ENCODE data around the gene CLIC1.
A peak's percentile ranks its signal among the peaks of the same experiment; 100 is the strongest.

CLIC1 gene

DNA sequence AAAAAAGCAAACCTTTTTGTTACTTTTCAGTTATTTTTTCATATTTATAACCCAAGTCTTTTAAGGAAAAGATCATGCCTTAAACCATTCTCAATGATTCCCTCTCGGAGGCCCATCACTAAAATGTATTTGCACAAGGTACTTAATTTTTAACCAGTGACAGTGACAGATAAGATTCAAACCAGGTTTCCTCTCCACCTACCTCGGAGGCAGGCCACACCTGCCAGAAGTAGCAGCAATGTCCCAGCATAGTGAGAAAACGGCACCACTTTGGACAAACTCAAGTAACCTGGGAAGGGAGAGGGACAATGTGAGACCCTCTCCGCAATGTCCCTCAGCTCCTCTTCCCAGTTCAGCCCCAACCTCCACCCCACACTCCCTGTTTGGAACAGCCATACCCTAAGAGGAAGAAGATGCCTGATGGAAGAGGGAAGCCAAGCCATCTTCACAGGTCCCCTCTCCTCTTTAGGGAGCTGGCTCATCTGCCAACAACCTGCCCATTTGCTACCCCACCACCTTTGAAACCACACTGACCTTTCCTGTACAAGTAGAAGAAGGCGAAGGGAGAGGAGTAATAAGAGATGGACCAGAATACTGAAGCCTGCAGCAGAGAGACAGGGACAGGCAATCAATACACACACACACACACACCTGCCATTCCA, 35.5 kb downstream of the CLIC1 start:
- no peak for DNase-seq

DNA sequence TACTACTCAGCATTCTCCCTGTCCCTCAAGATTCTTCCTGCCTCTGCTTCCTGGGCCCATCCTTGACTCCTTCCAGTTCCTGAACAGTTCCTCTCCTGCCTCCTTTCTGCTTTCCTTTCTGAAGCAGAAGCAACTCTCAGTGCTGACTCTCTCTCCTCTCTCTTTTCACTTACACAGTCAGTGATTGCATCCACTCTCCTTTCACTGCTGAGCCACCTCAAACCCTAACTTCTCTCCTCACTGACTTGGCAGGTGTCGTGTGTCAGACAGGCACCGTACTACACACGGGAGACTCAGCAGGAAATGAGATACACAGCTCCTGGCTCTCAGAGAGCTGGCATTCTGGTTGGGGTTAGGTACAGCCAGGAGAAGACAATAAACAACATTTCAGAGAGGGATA, 38.8 kb downstream of the CLIC1 start:
- DNase-seq, result no peak

DNA sequence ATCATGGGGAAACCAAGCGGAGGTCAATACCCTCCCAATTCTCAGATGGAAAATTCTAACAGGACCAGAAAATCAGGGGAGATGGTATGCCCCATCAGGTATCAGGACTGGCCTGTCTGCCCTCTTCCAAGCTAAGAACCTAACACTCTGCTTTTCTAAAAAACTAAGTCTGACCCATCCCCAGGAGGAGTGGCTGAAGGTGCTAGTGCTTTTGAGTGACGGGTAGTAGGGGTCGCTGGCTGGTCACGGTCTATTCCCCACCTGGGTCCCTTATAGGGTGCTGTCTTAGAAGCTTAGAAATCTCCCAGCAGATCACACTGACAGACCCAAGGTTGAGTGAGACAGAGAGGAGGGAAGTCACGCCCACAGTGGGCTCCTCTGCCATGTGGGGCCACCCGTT, 42.8 kb downstream of the CLIC1 start:
- DNase-seq, result no peak

DNA sequence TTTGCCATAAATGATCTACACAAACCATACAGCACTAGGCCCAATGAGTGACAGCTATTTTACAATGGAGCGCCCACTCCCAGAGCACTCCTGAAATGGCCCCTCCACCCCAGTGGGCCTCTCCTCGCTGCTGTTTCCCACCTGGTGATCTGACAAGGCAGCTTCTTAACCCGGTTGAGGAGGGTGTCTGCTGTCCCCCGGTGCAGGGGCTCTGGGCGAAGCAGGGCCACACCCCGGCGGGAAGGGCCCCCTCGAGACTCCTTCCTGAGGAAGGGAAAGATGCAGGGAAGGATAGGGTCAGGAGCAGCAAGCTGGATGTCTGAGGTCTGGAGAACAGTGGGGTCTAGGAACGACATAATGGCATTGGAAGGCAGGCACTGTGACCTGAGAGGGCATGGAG, 43.4 kb downstream of the CLIC1 start:
- no peak for DNase-seq

DNA sequence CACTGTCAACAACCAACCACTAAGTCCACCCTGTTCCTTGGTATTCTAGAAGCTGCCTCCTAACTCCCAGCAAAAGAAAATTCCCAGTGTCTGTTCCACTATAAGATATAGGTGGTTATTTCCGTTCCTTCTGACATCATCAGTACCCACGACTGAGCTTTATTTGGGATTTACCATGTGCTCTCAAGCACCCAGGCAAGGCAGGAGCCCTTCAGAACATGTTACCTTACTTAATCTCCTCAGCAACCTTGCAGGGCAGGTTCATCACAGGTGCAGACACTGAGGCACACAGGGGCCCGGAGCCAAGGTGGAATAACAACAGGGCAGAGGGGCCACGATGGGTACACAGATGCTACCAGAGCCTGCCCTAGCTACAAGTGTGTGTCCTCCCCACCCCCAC, 44.0 kb downstream of the CLIC1 start:
- no peak for DNase-seq

DNA sequence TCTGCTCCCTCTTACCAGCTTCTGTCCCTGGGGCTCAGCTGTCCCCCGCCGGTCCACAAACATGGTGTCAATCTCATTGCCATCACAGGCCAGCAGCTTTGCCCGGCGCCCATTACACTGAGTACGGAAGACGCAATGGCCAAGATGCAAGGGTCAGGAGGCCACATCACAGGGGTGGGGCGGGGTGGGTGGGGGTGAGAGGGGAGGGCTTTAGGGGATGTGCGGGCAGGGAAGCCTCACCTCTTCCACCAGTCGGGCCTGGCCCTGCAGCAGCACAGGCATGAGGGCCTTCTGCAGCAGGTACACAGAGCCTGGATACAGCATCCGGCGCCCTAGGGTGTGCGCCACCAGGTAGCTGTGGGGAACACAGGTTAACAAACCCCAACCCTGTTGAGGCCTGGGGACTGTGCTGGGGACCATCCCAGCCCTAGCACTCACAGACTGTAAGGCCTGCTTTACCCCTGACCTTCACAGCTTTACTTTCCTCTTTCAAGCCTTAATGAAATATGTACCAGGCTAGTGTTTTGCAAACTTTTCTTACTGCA, 44.7 kb downstream of the CLIC1 start:
- DNase-seq, result no peak

DNA sequence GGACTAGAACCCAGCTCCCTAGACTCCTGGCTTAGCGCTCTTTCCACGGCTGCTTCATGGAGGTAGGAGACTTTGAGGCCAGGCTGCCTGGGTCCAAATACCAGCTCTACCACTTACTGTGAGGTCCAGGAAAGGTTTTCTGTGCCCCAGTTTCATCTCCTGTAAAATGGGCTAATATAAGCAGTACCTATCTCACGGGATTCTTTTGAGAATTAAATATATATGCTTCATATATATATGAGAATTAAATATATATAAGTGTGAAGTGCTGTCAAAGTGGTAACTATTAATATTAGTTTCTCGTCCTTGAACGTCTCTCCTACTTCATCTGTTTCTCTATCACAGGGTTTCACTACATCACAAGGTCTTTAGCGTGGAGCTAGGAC, 45.3 kb downstream of the CLIC1 start:
- DNase-seq, result no peak

DNA sequence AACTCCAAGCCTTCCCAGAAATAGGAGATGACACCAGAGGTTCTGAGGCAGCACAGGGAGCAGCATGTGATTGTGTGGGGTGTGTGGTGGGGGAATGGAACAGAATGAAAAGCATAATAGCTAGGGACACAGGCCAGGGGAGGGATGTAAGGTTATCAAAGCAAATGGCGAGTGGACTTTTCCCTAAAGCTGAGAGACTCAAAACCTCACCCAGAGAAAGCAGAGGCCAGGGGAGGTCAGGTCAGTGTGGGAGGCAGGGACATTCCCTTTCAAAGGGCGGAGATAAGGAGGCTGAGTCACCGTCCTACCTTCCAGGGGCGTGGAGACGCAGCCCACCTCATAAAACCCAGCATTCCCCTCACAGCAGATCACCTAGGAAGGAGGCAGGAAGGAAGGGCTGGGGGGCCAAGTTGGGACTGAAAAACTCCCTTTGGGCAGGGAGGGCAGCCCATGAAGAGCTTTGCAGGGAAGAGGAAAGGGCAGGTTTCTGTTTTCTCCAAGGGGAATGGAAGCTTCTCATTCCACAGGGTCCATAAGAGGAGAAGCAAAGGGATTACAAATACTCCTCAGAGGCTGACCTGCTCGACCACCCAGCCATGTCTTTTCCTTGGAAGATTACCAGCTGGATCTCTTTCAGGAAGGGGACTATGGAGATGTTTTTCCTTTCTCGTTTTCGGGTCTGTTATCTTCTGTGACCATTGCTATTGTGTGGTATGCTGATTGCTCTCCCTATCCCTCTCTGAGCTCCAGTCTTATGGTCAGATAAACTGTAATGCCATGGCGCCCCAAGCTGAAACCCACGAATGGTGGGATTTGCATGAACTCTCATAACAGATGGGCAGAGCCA, 45.9 kb downstream of the CLIC1 start:
- DNase-seq, result no peak

DNA sequence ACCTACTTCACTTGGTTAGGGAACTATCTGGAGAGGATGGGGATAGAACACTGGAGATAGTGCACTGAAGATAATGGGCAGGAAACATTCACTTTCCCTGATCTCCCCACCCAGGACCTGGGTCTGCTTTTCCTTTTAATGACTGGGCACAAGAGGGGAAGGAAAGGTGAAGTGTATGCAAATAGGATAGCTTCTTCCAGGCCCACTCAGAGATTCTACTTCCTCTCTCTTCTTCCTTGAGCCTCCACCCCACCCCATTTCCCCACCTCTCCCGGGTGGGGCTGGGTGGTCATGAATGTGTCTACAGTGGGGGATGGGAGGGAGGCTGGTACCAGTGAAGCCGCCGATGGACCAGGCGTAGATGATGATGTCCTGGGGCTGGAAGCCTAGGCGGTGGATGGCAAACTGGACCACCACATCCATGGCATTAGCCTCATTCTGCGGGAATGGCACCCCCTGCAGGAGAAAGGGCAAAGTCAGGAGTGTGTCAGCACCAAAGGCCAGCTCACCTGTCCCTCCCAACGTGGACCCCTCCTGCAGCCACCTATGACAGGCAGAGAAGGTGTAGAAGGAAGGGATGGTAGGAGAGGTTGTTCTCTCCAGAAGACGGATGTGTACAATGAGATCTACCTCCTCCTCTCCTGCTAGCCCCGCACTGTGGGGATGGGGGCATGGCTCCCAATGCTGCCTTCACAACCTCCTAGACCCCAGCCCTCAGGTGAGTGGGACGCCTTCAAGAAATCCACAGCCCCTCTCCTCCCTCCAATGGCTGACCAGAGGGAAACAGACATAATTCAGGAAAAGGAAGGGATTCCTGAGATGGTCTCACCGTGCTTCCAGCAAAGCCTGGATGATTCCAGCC, 46.9 kb downstream of the CLIC1 start:
- DNase-seq, result no peak

DNA sequence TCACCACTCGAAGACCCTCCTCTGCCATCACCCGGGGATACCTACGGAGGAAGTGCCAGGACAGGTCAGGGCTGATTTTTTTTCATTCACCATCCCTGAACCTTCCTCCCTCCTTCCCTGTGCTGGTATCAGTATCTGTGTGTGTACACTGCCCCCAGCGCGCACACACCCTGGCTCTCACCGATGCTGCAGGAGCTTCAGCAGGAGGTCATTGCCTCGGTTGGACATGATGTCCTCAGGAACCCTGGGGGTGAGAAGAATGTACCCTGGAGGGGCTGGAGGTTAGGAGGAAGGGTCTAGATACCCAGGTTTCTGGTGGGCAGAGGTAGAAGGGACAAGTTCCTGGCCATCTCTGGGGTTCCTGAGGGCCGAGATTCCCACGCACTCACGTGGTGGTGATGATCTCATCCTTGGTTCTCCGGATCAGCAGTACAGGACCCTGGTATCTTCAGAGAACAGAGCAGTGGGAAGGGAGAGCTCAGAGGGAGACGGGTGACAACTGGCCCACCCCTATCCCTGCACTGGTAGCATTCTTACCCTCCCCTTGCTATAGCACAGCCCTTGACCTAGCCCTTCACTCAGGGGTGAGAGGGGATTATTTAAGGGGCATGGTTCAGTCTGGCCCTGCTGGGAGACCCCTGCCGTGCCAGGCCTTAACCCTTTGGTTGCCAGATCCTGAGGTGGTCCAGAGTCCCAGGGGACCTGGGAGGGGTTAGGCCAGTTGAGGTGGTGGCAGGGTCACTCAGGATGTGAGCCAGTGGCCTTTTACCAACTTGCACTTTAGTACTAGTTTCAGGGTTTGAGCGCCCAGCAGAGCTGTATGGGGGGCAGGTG, 48.3 kb downstream of the CLIC1 start:
- DNase-seq, result no peak

DNA sequence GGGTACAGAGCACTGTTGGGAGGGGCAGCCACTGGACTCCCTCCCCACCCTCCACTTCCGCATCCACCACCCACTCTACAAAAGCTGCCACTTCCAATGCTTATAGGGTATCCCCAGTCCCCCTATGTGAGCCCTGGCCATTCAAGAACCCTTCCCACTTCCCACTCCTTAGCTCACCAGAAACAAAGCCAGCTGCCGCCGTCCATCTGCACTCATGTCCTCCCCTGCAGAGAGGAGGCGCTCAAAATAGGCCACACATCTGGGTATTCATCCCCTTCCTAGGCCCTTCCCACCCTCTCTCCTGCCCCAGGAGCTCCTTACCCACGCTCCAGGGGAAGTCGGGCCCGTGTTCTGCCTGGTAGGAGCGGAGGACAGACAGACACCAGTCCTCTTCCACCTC, 49.0 kb downstream of the CLIC1 start:
- no peak for DNase-seq

DNA sequence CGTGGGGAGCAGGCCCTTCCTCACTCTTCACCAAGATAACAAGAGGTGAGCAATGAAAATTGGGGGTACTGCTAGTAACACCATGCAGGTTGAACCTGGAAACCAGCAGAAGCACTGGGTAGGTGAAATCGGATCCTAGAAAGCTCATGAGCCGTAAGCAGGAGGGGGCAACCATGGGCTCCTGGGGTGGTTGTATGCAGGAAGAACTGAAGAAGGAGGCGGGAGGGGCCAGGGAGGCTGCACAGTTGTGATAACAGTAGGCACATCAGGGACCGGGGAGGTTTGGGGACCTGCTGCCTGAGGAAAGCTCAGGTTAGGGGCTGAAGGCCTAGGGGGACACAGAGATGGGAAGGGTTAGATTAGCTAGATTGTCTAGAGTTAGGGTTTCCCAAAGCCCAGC, 49.8 kb downstream of the CLIC1 start:
- no peak for DNase-seq

DNA sequence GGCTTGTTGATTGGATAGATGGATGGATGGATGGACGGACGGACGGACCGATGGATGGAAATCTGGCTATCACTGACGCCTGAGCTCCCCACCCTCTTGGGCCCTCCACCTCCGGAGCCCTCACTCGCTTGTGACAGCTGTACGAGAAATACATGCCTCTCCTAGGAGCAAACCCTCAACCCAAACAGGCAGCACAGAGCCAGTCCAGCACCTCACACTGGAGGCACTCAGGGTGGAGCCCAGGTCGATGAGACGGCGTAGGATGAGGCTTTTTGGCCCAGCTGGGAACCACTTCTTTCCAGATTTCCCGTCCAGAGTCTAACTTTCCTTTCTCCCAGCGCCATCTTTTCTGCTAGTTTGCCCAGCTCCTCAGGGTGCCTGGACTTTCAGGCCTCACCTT, 52.7 kb downstream of the CLIC1 start:
- no peak for DNase-seq

DNA sequence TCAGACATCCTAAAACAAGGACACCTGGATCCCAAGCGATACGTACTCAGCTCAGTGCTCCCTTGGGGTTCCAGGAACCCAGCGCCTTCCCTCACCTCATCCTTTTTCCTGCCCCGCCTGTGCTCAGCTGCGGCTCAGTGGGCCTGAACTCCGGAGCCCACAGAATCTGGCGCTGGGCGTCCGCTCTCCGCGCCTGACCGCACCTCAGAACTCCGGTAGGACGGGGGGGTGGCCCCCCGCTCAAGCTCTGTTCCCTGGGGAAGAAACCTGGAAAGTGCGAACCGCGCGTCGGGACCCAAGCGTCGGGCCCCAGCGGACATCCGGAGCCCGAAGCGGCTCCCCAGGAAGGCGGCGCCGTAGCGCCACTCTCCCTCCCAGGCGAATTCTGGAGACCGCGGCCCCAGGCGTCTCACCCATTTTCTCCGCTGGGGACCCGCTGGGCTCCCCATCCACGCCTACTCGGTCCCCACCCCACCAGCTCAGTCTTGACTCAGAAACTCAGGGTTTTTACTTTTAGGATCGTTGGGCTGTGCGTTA, 55.1 kb downstream of the CLIC1 start:
- DNase-seq, result peak; percentile 49
